Measurements from ENCODE around the gene FUOM. TPM values are rescaled to one million over a fixed set of nuclear protein-coding genes. Genes with fewer than 3 reads are reported as not detected.
"Not testable (repeated sequence)": the region's sequence is repeated elsewhere in the genome, so short reads cannot be mapped to it uniquely, and the experiment has no call there.

FUOM gene
- polyA plus RNA-seq, 10 donors = 2.6 to 9.3 (median 4.7) TPM

DNA sequence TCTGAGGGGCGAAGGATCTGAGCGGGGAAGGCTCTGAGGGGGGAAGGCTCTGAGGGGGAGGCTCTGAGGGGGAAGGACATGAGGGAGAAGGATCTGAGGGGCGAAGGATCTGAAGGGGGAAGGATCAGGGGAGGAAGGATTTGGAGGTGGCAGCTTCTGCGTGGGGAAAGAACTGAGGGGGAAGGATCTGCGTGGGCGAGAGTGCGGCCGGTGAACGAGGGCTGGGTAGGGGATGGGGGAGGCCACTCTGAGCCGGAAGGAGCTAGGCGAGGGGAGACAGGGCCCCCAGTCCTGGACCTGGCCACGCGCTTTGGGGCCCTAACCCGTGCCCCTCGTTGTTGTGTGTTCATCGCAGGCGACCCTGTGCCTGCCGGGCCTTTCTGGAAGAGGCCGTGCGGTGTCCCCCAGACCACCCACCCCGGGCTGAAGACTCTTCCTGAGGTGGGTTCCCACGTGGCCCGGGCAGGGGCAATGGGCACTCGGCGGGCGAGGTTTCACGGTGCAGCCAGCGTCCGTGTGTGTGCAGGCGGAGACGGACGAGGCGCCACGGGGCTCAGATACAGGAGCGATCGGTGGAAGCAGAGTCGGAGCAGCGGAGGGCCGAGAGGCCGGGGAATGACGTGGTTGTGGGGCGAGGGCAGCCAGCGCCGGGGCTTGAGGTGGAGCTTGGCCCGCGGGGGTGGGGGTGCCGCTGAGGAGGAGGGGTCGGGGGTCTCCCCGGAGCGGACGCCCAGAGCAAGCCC lies 23.1 kb downstream of the FUOM start:
- no peak for DNase-seq

DNA sequence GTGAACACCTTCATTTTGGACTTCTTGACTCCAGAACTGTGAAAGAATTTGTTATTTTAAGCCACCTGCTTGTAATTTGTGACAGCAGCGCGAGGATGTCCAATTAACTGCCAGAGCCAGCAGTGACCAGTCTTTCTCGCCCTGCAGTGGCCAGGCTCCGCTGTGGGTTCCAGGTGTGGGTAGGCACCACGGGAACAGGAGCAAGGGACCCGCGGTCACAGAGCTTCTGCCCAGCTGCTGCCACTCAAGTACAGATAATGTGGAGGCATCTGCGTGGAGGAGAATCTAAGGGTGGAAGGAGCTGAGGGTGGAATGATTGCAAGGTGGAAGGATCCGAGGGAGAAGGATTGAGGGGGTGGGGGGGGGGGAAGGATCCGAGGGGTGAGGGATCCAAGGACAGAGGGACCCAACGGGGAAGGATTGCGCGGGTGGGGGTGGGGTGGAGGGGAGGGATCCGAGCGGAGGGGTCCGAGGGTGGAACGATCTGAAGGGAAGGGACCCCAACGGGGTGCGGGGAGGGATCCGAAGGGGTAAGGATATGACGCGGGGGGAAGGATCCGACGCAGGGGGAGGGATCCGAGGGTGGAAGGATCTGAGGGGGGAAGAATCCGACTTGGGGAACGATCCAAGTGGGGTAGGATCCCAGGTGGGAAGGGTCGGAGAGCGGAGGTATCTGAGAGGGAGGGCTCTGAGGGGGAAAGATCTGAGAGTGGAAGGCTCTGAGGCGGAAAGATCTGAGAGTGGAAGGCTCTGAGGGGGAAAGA lies 24.7 kb downstream of the FUOM start:
- no peak for DNase-seq

DNA sequence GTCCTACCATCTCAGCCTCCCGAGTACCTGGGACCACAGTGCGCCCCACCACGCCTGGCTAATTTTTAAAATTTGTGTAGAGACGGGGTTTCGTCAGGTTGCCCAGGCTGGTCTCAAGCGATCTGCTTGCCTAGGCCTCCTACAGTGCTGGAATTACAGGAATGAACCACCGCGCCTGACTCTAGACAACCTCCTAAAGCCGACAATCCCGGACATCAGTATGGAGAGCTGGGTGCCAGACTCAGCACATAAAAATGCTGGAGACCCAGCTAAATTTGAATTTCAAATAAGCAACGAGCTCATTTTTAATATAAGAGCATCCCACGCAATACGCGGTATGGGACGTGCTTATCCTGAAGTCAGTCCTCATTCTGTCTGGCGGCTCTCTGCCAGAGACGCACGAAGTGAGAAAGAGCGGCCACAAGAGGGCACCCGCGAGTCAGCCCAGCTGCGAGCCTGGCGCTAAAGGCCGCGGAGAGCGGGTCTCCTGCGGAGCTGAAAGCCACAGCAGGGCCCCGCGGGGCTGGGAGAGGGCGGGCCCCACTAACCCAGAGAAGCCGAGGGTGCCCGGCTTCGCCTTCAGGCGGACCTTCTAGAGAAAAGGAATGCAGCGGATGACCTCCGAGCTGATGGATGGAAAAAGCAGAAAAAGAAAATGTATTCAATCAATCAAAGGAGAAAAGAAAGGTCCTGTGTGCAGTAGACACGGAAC lies 28.2 kb downstream of the FUOM start:
- peak; percentile 79 to 93 (median 90) for DNase-seq

DNA sequence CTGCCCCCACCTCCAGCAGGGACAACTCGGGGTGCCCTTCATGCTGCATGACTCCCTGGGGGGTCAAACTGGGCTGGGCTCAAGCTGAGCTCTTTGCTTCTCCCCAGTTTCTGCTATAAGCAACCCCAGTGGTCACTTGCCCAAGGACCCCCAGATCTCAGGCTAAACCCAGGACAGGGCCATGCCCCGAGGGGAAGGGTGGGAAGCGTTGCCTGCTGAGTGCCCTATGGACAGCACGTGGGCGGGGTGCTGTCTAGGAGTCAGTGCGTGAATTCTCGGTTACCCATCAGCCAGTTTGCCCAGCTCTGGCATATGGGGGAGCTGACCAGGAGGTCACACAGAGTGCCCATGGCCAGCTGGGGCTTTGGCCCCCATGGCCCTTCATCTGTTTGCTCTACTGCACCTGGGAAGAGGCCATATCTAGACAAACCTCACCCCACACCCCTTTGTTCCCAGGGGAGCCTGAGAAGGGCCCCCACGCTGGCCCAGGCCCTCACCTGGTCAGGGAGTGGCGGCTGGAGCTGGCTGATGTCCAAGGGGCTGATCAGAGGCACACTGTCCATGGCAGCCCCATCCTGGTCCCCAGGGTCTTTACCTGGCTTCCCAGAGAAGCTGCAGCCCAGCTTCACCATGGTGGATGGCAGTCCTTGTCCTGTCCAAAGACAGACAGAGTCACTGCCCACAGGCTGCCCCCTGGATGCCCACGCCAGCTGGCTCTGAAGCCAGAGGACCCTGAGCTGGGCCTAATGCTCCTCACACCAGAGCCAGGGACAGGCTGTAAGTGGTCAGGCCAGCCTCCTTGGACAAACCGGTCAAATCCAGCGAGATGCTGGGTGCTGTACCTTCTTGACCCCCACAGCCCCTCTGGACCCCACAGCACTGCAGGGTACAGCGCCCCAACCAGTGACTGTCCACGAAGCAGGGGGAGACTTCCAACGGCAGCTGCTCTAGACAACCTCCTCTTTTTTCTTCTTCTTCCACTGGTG lies 29.2 kb downstream of the FUOM start:
- DNase-seq = no peak

DNA sequence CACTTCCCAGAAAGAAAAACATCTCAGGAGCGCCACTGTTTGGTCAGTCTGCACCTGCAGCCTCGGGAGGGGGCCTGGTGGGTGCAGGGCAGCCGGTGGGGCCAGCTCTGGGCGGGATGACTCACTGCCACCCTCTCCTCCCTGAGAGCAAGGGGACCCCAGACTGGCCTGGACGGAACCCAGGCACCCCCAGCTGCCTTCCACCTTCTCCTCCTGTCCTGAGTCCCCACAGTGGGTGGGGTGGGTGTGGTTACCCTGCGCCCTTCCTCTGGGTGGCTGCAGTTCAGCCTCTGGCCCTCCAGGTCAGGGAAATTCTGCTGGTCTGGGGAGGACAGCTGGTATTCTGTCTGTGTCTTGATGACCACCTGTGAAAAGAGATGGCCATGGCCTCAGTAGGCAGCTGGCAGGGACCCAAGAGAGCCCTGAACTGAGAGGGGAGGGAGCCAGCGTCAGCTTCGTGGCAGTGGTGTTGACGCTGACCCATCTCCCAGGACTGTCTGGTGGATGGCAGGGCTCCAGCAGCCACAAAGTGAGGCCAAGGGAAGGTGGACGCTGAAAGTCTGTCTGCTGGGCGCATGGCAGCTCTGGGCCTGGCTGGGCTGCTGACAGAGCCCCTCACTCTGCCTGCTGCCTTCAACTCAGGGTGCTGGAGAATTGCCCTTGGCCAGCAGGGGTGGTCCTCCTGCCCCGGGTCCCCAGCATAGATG lies 30.0 kb downstream of the FUOM start:
- DNase-seq = no peak

DNA sequence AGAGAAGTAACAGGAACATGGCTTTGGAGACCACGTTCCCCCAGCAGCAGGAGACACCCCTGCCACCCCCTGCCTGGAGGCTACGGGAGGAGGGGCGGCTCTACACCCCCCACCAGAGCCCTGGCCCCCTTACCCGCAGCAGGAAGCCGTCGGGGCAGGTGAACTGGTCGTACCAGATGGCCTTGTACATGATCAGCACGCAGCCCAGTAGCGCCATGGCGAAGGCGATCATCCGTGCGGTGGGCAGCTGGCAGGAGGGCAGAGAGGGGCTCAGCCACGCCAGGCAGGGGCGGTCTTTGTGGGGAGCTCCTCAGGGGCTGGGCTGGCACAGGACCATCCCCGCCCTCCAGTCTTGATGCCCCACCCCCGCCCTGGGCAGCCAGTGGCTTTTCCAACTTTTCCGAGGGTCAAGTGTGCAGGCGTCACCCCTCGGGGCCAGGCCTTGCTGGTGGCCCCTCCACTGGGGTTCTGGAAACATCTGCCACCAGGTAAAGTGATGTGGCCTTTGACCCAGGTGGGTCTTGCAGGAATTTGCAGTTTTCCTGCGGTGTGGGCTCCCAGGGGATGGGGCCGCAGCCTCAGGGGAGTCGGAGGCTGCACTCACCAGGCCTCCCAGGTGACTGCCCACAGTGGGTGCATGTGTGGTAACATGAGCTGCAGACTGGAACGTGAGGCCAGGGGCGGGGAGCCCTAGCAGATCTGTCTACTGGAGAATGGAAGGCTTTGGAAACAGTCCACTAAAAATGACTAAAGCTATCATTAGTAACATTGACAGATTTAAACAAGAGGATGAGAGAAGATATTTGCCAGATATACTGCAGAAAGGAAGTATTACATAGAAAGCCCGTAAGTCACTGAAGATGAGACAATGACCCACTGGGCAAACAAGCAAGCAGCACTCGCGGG lies 30.8 kb downstream of the FUOM start:
- no peak for DNase-seq

DNA sequence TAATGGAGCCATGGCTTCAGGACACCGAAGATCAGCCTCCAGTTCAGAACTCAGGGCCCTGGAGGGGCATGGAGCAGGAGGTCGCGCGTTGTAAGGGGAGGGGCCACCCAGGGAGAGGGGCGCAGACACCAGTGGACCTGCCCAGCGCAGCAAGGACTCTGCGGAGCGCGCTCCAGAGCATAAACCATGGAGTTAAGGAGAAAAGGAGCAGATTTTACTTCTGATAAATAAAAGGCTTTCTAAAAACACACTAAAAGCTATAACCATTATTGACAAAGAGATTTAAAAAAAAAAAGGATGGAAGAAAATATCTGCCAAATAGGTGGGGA lies 31.6 kb downstream of the FUOM start:
- no peak for DNase-seq

DNA sequence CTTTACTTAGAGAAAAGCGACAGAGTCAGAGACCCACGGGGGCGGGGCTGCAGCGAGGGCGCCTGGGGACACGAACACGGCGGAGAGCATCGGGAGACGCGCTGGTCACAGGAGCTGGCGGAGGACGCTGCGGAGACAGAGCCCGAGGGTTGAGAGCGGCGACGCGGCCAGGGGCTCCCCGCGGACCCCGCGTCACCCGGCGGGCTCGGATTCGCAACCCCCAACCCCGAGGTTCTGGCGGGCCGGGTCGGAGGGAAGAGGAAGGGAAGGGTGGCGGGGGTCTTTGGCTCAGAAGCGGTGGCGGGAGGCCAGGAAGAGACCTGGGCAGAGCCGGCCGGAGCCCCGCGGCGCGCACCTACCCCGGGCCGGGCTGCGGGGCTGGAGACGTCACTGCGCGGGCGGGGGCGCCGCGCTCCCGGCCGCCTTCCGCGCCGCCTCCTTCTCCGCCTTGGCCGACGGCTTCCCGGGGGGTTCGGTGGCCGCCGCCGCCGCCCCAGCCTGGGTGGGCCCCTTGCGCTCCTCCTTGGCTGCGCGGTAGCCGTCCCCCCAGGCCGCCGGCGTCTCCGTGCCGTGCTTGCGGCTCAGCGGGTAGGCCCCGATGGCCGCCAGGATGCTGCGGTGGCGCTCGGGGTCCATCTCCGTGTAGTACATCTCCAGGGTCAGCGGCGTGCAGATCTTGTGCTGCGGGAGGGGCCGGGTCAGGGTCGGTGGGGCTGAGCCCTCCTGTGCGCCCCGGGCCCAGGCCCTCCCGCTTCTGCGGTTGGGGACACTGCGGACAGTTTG lies 32.2 kb downstream of the FUOM start:
- DNase-seq = peak in 1 of 3 donors; percentile 36

DNA sequence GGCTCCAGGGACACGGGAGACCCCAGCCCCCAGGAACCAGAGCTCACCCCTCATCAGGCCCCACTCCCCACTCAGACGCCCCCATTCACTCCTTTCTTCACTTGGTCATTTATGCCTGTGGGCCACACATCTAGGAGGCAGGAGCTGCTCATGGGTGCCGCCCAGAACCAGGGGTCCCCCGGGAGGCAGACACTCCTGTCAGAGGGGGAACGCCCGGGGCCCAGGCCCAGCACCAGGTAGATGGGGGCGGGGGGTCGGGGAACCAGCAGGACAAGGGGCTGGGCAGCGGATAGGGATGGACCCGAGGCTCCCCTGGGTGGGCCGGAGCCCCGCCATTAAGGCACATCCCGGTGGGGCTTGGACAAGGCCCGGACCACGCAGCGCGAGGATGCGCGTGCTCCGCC lies 33.0 kb downstream of the FUOM start:
- DNase-seq = no peak

DNA sequence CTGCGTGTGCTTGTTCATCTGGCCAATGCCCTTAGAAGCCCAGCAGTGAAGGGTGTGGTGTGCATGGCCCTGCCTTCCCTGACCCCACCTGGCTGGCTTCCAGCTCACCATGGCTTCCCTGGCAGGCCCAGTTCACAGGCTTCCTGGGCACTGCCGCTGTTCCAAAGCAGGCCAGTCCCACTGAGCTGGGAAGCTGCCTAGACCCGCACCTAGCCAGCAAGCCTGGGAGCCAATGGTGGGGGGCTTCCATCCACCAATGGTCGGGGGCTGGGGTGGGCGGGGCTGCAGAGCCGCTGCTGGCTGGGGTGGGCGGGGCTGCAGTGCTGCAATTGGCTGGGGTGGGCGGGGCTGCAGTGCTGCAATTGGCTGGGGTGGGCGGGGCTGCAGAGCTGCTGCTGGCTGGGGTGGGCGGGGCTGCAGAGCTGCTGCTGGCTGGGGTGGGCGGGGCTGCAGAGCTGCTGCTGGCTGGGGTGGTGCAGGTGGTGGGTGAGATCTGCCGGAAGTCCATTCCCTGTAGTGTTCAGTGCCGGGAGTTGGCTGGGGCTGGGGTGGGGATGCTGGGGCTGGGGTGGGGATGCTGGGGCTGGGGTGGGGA lies 33.5 kb downstream of the FUOM start:
- no peak for DNase-seq

DNA sequence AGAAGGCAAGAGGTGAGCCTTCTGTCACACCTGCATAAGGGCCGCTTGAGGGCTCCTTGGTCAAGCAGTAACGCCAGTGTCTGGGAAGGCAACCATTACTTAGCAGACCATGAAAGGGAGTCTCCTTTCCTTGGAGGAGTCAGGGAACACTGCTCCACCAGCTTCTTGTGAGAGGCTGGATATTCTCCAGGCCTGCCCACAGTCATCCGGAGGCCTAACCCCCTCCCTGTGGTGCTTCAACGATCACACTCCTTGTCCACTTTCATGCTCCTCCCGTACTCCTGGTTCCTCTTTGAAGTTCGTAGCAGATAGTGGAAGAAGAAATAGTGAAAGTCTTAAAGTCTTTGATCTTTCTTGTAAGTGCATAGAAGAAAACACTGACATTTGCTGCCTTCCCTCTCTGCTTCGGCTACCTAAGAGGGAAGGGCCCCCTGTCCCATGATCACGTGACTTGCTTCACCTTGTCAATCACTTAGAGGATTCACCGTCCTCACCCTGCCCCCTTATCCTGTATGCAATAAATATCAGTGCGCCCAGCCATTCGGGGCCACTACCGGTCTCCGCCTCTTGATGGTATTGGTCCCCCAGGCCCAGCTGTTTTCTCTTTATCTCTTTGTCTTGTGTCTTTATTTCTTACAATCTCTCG lies 35.6 kb downstream of the FUOM start:
- DNase-seq = not testable (repeated sequence)

DNA sequence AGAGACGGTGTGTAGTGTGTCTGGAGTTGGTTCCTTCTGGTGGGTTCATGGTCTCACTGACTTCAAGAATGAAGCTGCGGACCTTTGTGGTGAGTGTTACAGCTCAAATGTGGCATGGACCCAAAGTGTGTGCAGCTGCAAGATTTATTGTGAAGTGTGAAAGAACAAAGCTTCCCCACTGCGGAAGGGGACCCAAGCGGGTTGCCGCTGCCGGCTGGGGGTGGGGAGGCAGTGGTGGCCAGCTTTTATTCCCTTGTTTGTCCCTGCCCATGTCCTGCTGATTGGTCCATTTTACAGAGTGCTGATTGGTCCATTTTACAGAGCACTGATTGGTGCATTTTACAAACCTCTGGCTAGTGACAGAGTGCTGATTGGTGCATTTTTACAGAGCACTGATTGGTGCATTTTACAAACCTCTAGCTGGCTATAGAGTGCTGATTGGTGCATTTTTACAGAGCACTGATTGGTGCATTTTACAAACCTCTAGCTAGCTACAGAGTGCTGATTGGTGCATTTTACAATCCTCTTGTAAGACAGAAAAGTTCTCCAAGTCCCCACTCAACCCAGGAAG lies 36.9 kb downstream of the FUOM start:
- not testable (repeated sequence) for DNase-seq

DNA sequence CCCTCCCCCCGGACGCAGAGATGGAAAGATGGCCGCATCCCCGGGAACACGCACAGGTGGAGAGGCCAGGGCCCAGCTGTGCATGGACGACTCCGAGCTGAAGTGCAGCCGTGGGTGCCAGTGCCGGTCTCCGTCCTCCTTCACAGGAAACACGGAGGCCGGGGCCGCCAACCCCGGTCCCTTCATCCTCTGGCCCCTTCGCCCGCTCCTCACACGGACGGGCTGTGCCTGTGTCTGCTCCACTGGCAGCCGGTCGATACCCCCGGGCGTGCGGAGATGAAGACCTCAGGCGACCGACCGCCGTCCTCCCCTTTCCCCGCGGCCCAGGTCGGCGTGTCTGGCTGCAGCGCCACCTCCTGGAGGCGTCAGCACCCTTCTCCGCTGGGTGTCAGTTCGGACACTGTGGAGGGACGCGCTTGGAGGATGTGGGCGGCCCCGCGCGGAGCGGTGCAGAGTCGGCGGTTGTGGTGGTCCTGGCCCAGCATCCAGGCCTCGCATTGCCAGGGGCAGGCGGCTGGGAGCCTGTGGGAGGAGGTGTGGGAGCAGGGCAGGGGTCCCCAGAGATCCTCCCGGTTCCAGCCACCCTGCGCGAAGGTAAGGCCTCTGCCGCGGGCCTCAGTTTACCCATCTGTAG lies 39.2 kb downstream of the FUOM start:
- DNase-seq = peak in 1 of 3 donors; percentile 72

DNA sequence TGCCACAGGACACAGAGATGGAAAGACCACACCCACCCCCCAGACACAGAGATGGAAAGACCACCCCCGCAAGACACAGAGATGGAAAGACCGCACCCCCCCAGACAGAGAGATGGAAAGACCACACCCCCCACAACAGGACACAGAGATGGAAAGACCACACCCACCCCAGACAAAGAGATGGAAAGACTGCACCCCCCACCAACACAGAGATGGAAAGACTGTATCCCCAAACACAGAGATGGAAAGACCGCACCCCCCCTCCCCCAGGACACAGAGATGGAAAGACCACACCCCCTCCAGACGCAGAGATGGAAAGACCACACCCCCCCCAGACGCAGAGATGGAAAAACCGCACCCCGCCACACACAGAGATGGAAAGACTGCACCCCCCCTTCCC lies 41.1 kb downstream of the FUOM start:
- DNase-seq = no peak

DNA sequence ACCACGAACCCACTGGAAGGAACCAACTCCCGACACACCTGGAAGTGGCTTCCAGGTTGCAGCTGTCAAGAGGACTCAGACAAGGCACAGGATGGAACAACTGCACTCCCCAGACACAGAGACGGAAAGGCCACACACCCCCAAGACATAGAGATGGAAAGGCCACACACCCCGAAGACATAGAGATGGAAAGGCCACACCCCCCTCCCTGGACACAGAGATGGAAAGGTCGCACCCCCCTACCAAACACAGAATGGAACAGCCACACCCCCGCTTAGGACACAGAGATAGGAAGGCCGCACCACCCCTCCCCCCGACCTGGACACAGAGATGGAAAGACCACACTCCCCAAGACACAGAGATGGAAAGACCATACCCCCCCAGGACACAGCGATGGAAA lies 41.6 kb downstream of the FUOM start:
- DNase-seq = no peak

DNA sequence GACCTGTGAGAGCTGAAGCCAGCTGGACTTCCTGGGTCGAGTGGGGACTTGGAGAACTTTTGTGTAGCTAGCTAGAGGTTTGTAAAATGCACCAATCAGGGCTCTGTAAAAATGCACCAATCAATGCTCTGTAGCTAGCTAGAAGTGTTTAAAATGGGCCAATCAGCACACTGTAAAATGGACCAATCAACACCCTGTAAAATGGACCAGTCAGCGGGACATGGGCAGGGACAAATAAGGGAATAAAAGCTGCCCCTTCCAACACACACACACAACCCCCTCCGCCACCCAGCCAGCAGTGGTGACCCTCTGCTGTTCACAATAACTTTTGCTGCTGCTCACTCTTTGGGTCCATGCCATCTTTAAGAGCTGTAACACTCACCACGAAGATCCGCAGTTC lies 42.0 kb downstream of the FUOM start:
- no peak for DNase-seq

DNA sequence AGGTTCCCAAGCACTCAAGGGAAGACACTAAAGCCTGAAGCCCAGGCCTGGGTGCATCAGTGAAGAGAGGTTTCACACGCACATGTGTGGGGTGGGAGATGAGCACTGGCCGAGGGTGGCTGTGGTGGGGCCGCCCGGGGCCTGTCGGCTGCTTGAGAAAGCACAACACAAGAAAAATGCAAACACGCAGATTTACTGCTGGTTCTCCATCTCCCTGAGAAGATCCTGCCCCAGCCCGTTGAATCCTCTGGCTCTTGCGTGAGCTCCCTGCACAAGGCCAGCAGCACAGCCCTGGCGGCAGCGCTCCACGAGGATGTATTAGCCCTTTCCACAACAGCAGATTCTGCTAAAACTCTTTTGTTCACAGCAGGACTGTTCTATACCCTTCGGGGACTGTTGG lies 42.9 kb downstream of the FUOM start:
- DNase-seq = no peak

All from muscle of back (tissue), 11 donors.